Measurements from ENCODE around the gene ZNF207. TPM values are rescaled to one million over a fixed set of nuclear protein-coding genes. Genes with fewer than 3 reads are reported as not detected.

ZNF207 gene
- total and polyA plus RNA-seq, 10 of the 15 experiments (the other 5 are each of a cell fraction or from before 2014, with no cell fraction given) = 156 to 348 (median 205) TPM

- no peaks in the 10 kb centered on the region for H3K27me3 ChIP-seq (replicated peaks in 1 of 2; ENCODE audit: control insufficient read depth in 2 of 2, insufficient read depth in 2 of 2, low read length in 1 of 2)
- no peaks in the 10 kb centered on the region for H3K36me3 ChIP-seq (ENCODE audit: control insufficient read depth in 2 of 2, insufficient read depth in 2 of 2, low read length in 1 of 2)
- no peak for TF ChIP-seq RBBP5 (conservative IDR thresholded peaks at IDR 0.05)
- no peak for TF ChIP-seq POLR2AphosphoS5 (IDR thresholded peaks at IDR 0.05; ENCODE audit: low read length)
- TF ChIP-seq NFIC (IDR thresholded peaks at IDR 0.05; ENCODE audit: low read depth, low read length) = no peak
- no peak for TF ChIP-seq JUND (IDR thresholded peaks at IDR 0.05; ENCODE audit: low read depth, low read length)
- TF ChIP-seq NBN (IDR thresholded peaks at IDR 0.05) = no peak
- no peak for TF ChIP-seq ZSCAN29 (IDR thresholded peaks at IDR 0.05)
- no peak for TF ChIP-seq ZZZ3 (IDR thresholded peaks at IDR 0.05; ENCODE audit: control insufficient read depth, insufficient read length, low read depth)
- TF ChIP-seq CBX5 (IDR thresholded peaks at IDR 0.05; ENCODE audit: low read depth) = no peak
- TF ChIP-seq YY1 (IDR thresholded peaks at IDR 0.05; ENCODE audit: low read depth, low read length) = no peak
- no peak for TF ChIP-seq CTCF (IDR thresholded peaks at IDR 0.05 in 2 of 3, conservative IDR thresholded peaks at IDR 0.05 in 1 of 3; ENCODE audit: control insufficient read depth in 2 of 3, extremely low read depth in 1 of 3, insufficient read depth in 1 of 3, low read depth in 3 of 3, low read length in 3 of 3)
- no peak for TF ChIP-seq MYC (IDR thresholded peaks at IDR 0.05; ENCODE audit: insufficient read depth, insufficient read length, insufficient replicate concordance, low read length, severe bottlenecking)
- no peak for TF ChIP-seq MAX (IDR thresholded peaks at IDR 0.05; ENCODE audit: low read depth, low read length)
- TF ChIP-seq MTA3 (IDR thresholded peaks at IDR 0.05; ENCODE audit: borderline replicate concordance, low read length) = no peak
- TF ChIP-seq POU2F2 (IDR thresholded peaks at IDR 0.05; ENCODE audit: borderline replicate concordance, low read depth, low read length) = no peak
- no peak for TF ChIP-seq ELK1 (IDR thresholded peaks at IDR 0.05; ENCODE audit: low read depth, low read length)
- H3K4me2 ChIP-seq (ENCODE audit: control insufficient read depth, insufficient read depth) = no peak overlapping the region
- FAIRE-seq (no peak), DNase-seq (ENCODE audit: low read depth, low spot score) (no peak), ATAC-seq (no peak)
- 100% methylated on average over 1 of the region's 1 CpG for WGBS (ENCODE audit: insufficient coverage, insufficient replicate concordance, low lambda C conversion rate, missing lambda C conversion rate)
- ChIA-PET SMC1A (ENCODE audit: uncharacterized antibody, unreplicated experiment) (interaction anchor here (1.1 to 1.3 kb wide), 2 partner anchors 8 to 9 kb away, joined by 3 to 5 read pairs; no protein-coding TSS in a partner anchor), POLR2A (interaction anchor here (1.4 kb wide), 1 partner anchor 14 kb away, joined by 4 read pairs; the partner anchor contains the start of gene C17orf75), RAD21 (ENCODE audit: unreplicated experiment) (interaction anchor here (1.2 to 2.0 kb wide), 5 partner anchors 8 to 75 kb away, joined by 3 to 10 read pairs (median 5); partner anchors contain the start of gene ZNF207), CTCF (interaction anchor here (0.8 to 9.3 kb wide), 5 partner anchors 8 to 134 kb away, joined by 4 to 54 read pairs (median 7); partner anchors contain the start of gene PSMD11)
- in situ Hi-C loops (cut with MboI) = no loop called here
- BruUV-seq (replicated peaks) = no TSS peak
- no peak overlapping the region for H3K4me3 ChIP-seq
- no peak overlapping the region for H3K27ac ChIP-seq (ENCODE audit: control insufficient read depth, insufficient read depth)
- H3K9ac ChIP-seq (ENCODE audit: control insufficient read depth, insufficient read depth, low read length) = no peak overlapping the region
- H3K9me3 ChIP-seq (replicated peaks; ENCODE audit: control insufficient read depth, insufficient read depth, low read length) = no peaks in the 10 kb centered on the region
- peaks cover 7% of the 10 kb centered on the region for H3K4me1 ChIP-seq (ENCODE audit: control insufficient read depth, insufficient read depth, low read length)
- intact Hi-C loops (cut with micrococcal nuclease; ENCODE audit: unreplicated experiment) = no loop called here
- H4K20me1 ChIP-seq (ENCODE audit: control insufficient read depth, insufficient read depth) = no peaks in the 10 kb centered on the region
- H3K79me2 ChIP-seq (ENCODE audit: control insufficient read depth, insufficient read depth, low read length) = no peaks in the 10 kb centered on the region
- no peak overlapping the region for H2AFZ ChIP-seq (ENCODE audit: control insufficient read depth, low read depth, low read length)
Observed at GRCh38 chr17:32327911-32328310, 22.0 kb upstream of the ZNF207 start.
